Spleen (tissue), 11 donors: ENCODE results near the gene SLIT3. TPM values are rescaled to one million over a fixed set of nuclear protein-coding genes. Genes with fewer than 3 reads are reported as not detected.

Source experiments
- DNase-seq: peaks from one replicate; pipeline ENCODE4 v3.0.0-alpha.2; 2020
- H3K27ac ChIP-seq, 8 donors: fragments of 200-600 bp; sonication (generic) in 7 of 8; 1 replicate in 4 of 8; 2 replicates in 4 of 8; pipeline versions ENCODE4 v1.5.0 to v1.8.0; 2016 to 2021; ENCODE audit warnings: inconsistent platforms in 4 of 8, mild to moderate bottlenecking in 4 of 8, moderate library complexity in 1 of 8
- H3K27me3 ChIP-seq, 7 donors: fragments of 200-600 bp; sonication (generic) in 6 of 7; replicated peaks in 1 of 7; 1 replicate in 4 of 7; 2 replicates in 3 of 7; pipeline versions ENCODE4 v1.5.0 to v1.8.0; 2016 to 2021; ENCODE audit warnings: inconsistent platforms in 3 of 7, mild to moderate bottlenecking in 1 of 7
- H3K36me3 ChIP-seq, 6 donors: fragments of 200-600 bp; sonication (generic) in 5 of 6; 1 replicate in 4 of 6; 2 replicates in 2 of 6; pipeline versions ENCODE4 v1.5.0 to v1.8.0; 2016 to 2021; ENCODE audit warnings: inconsistent platforms in 2 of 6
- H3K4me1 ChIP-seq, 6 donors: fragments of 200-600 bp; sonication (generic) in 5 of 6; 1 replicate in 3 of 6; 2 replicates in 3 of 6; pipeline versions ENCODE4 v1.5.0 to v1.8.0; 2016 to 2021; ENCODE audit warnings: inconsistent platforms in 3 of 6
- H3K4me3 ChIP-seq, 8 donors: fragments of 200-600 bp; sonication (generic) in 7 of 8; 1 replicate in 4 of 8; 2 replicates in 4 of 8; pipeline versions ENCODE4 v1.5.0 to v1.8.0; 2016 to 2021; ENCODE audit warnings: inconsistent platforms in 4 of 8, mild to moderate bottlenecking in 4 of 8, moderate library complexity in 2 of 8
- H3K9me3 ChIP-seq, 8 donors: fragments of 200-600 bp; sonication (generic) in 7 of 8; 1 replicate in 4 of 8; 2 replicates in 4 of 8; pipeline versions ENCODE4 v1.5.0 to v1.8.0; 2016 to 2021; ENCODE audit warnings: inconsistent platforms in 4 of 8
- CTCF ChIP-seq, 11 experiments: fragments of 200-600 bp in 7 of 11; fragments of 450-650 bp in 4 of 11; sonication (generic) in 4 of 11; IDR thresholded peaks in 8 of 11; conservative IDR thresholded peaks in 3 of 11; 1 replicate in 7 of 11; 2 replicates in 4 of 11; pipeline versions ENCODE4 v1.4.0 to v1.8.0; 2016 to 2021; ENCODE audit warnings: antibody characterized with exemption in 11 of 11, inconsistent platforms in 4 of 11, mild to moderate bottlenecking in 1 of 11
- POLR2A ChIP-seq, 3 donors: fragments of 450-650 bp; IDR thresholded peaks; one replicate each; pipeline ENCODE4 v1.5.1; 2017; ENCODE audit warnings: antibody characterized with exemption in 3 of 3, mild to moderate bottlenecking in 1 of 3
- POLR2AphosphoS5 ChIP-seq, 3 donors: sonication (generic); formaldehyde crosslinking; IDR thresholded peaks; one replicate each; pipeline ENCODE4 v1.5.1; 2017; ENCODE audit warnings: antibody characterized with exemption in 3 of 3
- WGBS, 5 donors: extraction: QIAGEN DNeasy Blood & Tissue Kit in 3 of 5; methylation state at CpG; one replicate each; pipeline versions ENCODE4 v1.1.5 to v1.1.7; 2013 to 2018; 5-methylcytosine and 5-hydroxymethylcytosine counted together
- intact Hi-C: fragments of 100-400 bp; cut with DNase I; formaldehyde crosslinking; loops from one replicate; pipeline ENCODE4 v1.15.0; 2023; ENCODE audit warnings: low total_unique reads
- polyA plus RNA-seq, 3 donors: library from polyadenylated mRNA; stranded (reverse); fragments of 200-250 nt; gene quantifications; one replicate each; pipeline ENCODE4 v1.2.1, GENCODE V29; 2013
- total RNA-seq, 7 donors: library from RNA; depleted of rRNA in 3 of 7; stranded (reverse); fragments of >200 nt in 3 of 7; fragmentation: NEBNext Ultra II Directional in 4 of 7; extraction: Animal tissue kit (Norgen Biotek cat#: 25700) in 4 of 7; gene quantifications; one replicate each; pipeline versions ENCODE4 v1.1.0 to v1.2.1, GENCODE V29; 2016 to 2021
- donor health status: healthy with polysubstance abuse.
- donor health status: DM: no; HTN: no; CAD: no; lungs with moderate emphysema.
- donor health status: DM: no; HTN: no; CAD: no.
- donor health status: Bipolar disorder and iron deficiency.
- donor health status: healthy.
- donor health status: DM: no; HTN: no; CAD: no.
- donor health status: DM: yes; HTN: yes; CAD: no.

SLIT3 gene
- total and polyA plus RNA-seq, 10 donors: 0.33 to 54.0 (median 13.2) TPM

DNA sequence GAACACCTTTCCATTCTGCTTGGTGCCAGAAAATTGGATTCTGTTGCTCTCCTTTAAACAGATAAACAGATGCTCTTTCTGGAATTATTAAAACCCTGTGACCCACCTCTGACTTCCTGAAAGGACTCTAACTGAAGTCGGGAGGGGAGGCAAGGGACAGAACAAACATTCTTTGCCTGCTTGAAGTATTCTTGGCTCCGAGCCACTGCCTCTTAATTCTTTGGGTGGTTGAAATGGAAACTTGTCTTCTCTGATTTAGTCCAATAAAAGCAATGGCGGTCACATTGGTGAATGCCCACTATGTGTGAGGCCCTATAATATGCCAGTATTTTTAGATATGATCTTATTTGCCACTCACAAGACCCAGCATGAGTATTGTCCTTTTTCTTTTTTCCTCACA lies 236.8 kb downstream of the SLIT3 start:
- WGBS, 5 donors: 41 to 66% (median 53%) methylated on average over 3 of the region's 3 CpGs
- H3K4me3 ChIP-seq: no peak overlapping the region
- DNase-seq: no peak
- H3K27ac ChIP-seq: peak overlapping the region in 2 of 8 donors; percentile 34 to 42
- no peaks in the 10 kb centered on the region for H3K9me3 ChIP-seq
- peaks cover 0 to 32% (median 0%) of the 10 kb centered on the region in 7 donors for H3K27me3 ChIP-seq
- TF ChIP-seq CTCF (IDR thresholded peaks at IDR 0.05 in 8 of 11, conservative IDR thresholded peaks at IDR 0.05 in 3 of 11) (no peak), POLR2AphosphoS5 (IDR thresholded peaks at IDR 0.05) (peak in 1 of 3 donors; percentile 15)
- no peaks in the 10 kb centered on the region for H3K36me3 ChIP-seq
- intact Hi-C loops: no loop called here
- peaks cover 0 to 17% (median 8%) of the 10 kb centered on the region in 6 donors for H3K4me1 ChIP-seq

DNA sequence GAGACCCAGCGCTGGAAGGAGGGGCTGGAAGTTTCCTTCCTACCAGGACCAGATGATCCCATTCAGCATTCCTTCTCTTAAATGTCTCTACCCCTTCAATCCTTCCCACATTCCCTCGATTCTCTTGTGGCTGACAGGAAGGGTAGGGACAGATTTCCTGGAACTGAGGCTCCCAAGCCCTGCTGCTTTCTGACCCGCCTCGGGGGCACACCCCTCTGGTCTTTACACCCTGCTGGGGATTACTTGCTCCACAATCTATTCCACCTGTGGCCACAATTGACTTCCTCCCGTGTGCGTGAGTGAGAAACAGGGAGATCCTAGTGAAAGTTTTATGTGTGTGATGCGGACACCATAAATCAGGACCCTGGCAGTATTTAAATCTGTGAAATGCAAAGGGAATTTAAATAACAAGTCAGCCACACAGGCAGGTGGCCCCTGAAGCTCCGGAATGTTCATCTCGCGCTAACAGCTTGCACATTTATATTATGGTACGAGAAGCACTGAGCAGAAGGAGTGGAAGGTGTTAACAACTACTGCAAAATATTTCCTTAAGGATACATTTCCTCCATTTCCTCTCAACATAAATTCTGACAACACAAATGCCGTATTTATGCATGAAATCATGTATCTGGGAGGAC lies 237.5 kb downstream of the SLIT3 start:
- Histone ChIP-seq H3K27ac (peak overlapping the region in 2 of 8 donors; percentile 20 to 44), H3K4me3 (no peak overlapping the region), H3K27me3 (peaks cover 0 to 35% (median 0%) of the 10 kb centered on the region in 7 donors), H3K9me3 (no peaks in the 10 kb centered on the region), H3K4me1 (peaks cover 0 to 17% (median 8%) of the 10 kb centered on the region in 6 donors), H3K36me3 (no peaks in the 10 kb centered on the region)
- intact Hi-C loops: no loop called here
- no peak for TF ChIP-seq CTCF (IDR thresholded peaks at IDR 0.05 in 8 of 11, conservative IDR thresholded peaks at IDR 0.05 in 3 of 11)
- TF ChIP-seq POLR2A (IDR thresholded peaks at IDR 0.05): no peak
- TF ChIP-seq POLR2AphosphoS5 (IDR thresholded peaks at IDR 0.05): no peak
- 45 to 55% (median 50%) methylated on average over 12 of the region's 12 CpGs for WGBS, 5 donors
- no peak for DNase-seq

DNA sequence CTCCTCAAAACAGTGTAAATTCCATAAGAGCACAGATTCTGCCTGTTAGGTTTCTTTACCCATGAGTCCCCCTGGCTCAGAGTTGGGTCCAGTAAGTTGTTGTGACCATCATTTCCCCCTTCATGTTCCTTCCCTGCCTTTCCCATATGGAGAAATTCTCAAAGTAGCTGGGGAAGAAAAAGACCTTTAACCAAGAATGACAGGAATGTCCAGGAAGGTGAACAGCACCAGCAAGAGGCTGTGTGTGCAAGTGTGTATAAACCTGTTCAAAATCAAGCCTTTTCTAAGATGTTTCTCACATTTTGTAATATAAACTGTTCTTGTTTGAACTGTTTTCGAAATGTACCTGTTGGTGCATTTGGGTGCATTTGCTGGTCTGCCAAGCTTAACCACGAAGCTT lies 238.2 kb downstream of the SLIT3 start:
- 63 to 83% (median 67%) methylated on average over 2 of the region's 2 CpGs for WGBS, 5 donors
- H3K4me1 ChIP-seq: peaks cover 0 to 17% (median 8%) of the 10 kb centered on the region in 6 donors
- no peak overlapping the region for H3K27ac ChIP-seq
- H3K27me3 ChIP-seq: peaks cover 0 to 35% (median 0%) of the 10 kb centered on the region in 7 donors
- H3K4me3 ChIP-seq: no peak overlapping the region
- DNase-seq: no peak
- no peaks in the 10 kb centered on the region for H3K36me3 ChIP-seq
- no peaks in the 10 kb centered on the region for H3K9me3 ChIP-seq
- TF ChIP-seq POLR2AphosphoS5 (IDR thresholded peaks at IDR 0.05): no peak
- TF ChIP-seq CTCF (IDR thresholded peaks at IDR 0.05 in 8 of 11, conservative IDR thresholded peaks at IDR 0.05 in 3 of 11): no peak
- TF ChIP-seq POLR2A (IDR thresholded peaks at IDR 0.05): no peak
- intact Hi-C loops: no loop called here

- H3K4me3 ChIP-seq: no peak overlapping the region
- intact Hi-C loops: no loop called here
- H3K27me3 ChIP-seq: peaks cover 0 to 5% (median 0%) of the 10 kb centered on the region in 7 donors
- H3K9me3 ChIP-seq: no peaks in the 10 kb centered on the region
- no peaks in the 10 kb centered on the region for H3K36me3 ChIP-seq
- no peak overlapping the region for H3K27ac ChIP-seq
- 82 to 95% (median 91%) methylated on average over 8 of the region's 8 CpGs for WGBS, 5 donors
- no peak for DNase-seq
- TF ChIP-seq POLR2A (IDR thresholded peaks at IDR 0.05) (no peak), CTCF (IDR thresholded peaks at IDR 0.05 in 8 of 11, conservative IDR thresholded peaks at IDR 0.05 in 3 of 11) (no peak), POLR2AphosphoS5 (IDR thresholded peaks at IDR 0.05) (no peak)
- H3K4me1 ChIP-seq: peaks cover 0 to 4% (median 0%) of the 10 kb centered on the region in 6 donors
These were observed 246.4 kb downstream of the SLIT3 start for GRCh38 chr5:169054506-169054905.
